Activated naive CD4-positive, alpha-beta T cell (primary cell): ENCODE measurements around the gene SHLD1.
A peak's percentile ranks its signal among the peaks of the same experiment; 100 is the strongest.
"Not testable (repeated sequence)": the region's sequence is repeated elsewhere in the genome, so short reads cannot be mapped to it uniquely, and the experiment has no call there.

Source experiments
- DNase-seq, 4 experiments: peaks; one replicate each; lab custom pipeline; 2025; lab: John Stamatoyannopoulos, UW

Gene SHLD1, protein sequence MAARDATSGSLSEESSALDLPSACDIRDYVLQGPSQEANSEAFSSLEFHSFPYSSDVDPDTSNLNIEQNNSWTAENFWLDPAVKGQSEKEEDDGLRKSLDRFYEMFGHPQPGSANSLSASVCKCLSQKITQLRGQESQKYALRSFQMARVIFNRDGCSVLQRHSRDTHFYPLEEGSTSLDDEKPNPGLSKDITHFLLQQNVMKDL

DNA sequence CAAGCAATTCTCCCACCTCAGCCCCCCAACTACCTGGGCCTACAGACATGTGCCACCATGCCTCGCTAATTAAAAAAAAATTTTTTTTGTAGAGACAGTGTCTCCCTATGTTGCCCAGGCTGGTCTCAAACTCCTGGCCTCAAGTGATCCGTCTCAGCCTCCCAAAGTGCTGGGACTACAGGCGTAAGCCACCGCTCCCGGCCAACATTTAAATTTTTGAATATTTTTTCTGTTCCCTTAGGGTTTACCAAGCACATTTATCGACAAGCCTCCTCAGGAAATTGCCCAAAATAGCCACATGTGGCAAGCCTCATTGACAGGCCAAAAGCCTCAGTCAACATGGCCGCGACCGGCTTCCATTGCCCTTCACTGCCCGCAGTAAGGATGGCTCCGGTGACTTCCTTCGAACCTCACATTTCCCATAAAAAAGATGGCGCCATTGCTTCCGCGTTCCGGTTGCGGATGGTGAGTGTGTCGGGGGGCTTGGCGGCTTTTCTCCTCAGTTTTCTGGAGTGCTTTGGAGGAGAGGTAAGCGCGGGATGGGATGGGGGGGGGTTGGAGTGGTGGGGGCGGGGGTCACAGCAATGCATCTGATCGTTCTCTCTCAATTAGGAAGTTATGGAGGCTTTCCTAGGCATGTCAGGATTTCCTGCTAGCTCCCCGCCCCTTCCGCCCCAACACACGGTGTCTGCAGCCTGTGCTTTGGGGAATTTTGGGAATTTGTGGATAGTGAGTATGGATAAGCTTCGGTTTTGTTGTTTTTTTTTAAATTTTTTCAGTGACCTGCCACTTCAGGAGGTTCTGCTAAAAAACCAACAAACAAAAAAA lies at the start of gene SHLD1:
TSS of gene SHLD1 (plus strand) at position 450 of the 828 bp plus-strand sequence. CDS start 22,465 bp downstream, outside the sequence.
- DNase-seq = peak; percentile 11 to 70 (median 47)

DNA sequence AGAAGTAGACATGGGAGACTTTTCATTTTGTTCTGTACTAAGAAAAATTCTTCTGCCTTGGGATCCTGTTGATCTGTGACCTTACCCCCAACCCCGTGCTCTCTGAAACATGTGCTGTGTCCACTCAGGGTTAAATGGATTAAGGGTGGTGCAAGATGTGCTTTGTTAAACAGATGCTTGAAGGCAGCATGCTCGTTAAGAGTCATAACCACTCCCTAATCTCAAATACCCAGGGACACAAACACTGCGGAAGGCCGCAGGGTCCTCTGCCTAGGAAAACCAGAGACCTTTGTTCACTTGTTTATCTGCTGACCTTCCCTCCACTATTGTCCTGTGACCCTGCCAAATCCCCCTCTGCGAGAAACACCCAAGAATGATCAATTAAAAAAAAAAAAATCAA lies 47.9 kb upstream of the SHLD1 start:
- not testable (repeated sequence) for DNase-seq

DNA sequence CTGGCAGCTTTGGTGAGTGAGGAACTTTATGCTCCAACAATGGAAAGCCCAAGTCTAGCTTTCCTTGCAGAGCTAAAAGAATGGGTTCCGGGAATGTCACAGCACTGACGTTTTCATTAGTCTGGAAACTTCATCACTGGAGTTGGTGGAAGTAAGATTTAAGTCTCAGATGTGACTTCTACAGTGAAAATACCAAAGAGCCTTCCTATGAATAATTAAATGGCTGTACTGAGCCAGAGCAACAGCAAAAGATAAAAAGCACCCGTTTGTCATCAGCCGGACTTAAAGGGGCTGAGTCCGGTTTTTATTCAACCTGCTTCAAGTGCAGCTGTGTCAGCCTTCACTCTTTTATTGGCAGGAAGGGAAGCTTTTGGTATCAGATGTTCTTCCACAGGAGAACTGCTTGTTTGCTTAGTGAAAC lies 46.5 kb upstream of the SHLD1 start:
- no peak for DNase-seq

DNA sequence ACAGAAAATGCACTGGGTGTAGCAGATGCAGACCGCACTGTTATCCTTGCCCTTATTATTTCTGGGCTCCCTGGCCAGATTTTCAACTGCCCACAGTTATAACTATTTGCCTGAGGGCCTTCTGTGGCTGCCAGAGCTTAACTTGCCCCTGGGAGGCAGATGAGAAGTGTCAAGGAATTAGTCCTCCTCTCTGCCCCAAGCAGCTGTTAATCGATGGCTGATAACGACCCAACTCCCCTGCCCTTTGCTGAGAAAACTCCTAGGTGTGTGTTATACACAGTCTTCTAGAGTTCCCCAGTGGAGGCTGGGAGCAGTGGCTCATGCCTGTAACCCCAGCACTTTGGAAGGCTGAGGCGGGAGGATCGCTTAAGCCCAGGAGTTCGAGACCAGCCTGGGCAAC lies 44.4 kb upstream of the SHLD1 start:
- no peak for DNase-seq

DNA sequence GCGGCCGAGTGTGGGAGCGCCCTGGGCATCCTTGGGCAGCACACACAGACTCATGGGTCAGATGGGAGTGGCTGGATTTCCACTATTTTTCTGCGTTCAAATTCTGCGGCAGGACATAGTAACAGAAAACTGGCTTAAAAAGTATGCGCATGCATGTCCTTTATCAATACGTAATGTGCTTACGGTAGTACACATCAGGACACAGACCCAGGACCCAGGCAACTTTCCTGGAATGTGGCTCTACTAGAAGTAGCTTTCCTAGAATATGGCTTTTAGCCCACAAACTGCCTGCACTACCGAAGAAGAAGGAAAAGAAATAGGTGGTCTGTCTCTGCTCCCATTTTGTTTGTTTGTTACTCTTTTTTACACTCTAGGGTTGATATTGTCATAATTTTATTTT lies 43.4 kb upstream of the SHLD1 start:
- DNase-seq = no peak

DNA sequence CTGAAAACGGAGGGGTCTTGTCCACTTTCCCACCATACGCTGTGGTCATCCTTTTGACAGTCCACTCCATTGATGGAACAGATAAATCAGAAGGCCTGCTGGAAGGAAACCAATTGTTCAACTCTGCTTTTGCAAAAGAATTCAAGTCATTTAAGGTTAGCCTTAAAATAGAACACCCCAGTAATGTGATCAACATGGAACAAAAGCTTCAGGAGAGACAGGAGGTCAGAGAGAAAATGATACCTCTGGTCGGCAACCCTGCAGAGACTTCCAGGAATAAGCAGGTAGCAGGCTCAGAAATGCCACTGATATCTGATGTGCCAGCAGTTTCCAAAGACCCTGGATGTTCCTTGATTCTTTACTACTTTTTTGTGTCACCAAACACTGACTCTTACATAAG lies 39.6 kb upstream of the SHLD1 start:
- no peak for DNase-seq

DNA sequence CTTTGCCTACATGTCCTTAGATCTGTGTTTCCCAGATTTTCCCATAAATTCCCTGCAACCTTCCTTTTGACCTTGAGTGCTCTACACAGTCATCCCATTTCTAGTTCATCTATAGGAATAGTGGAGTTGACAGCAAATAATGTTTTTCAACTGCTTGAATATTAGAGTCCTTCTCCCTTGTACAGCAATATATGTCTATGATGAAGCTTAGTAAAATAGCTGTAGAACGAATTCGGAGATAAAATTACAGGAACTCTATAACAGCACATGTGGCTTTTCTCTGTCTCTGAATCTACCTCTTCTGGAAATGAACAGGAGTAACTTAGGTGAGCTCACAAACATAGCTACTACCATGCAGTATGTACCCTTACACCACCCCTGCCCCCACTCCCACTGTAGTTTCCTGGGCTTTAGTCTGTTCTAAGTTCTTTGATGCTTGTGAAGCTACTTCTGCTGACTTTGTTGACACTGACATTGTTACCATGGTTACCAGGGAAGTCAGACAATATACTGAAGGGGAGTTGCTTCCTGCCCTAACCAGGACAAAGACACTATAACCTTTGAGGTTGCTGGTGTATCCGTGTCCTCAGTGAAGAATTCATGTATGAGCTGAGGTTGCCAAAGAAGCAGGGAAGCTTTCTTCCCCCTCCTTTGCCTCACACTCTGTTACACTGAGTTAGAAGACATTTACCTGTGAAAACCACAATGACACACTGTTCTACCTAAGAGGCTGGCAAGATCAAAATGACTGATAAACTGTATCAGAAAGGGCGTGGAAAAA lies 35.8 kb upstream of the SHLD1 start:
- DNase-seq = peak in 2 of 4 experiments; percentile 39 to 70

DNA sequence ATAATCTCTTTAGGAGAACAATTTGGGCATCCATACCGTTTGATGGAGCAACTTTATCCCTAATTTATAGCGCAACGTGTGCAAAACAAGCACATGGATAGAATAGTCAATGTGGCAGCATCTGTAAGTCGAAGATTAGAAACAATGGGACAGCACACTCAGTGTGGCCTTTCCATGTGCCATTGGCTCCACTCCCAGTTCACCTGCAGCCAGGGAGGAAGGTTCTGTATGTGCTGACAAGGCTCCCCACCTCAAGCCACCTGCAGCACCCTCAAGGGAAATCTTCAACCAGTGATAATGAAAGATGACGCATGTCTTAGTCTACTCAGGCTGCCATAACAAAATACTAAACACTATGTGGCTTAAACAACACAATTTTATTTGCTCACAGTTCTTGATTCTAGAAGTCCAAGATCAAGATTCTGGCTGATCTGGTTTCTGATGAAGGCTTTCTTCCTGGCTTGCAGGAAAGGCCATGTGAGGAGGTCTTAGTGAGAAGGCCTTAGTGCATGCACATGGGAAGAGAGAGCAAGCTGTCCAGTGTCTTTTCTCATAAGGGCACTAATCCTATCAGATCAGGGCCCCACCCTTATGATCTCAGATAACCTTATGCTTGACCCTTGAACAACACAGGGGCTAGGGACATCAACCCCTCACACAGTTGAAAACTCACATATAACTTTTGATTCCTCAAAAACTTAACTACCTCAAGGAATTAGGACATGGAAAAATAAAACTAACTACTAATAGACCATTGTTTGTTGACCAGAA lies 34.9 kb upstream of the SHLD1 start:
- DNase-seq = no peak

DNA sequence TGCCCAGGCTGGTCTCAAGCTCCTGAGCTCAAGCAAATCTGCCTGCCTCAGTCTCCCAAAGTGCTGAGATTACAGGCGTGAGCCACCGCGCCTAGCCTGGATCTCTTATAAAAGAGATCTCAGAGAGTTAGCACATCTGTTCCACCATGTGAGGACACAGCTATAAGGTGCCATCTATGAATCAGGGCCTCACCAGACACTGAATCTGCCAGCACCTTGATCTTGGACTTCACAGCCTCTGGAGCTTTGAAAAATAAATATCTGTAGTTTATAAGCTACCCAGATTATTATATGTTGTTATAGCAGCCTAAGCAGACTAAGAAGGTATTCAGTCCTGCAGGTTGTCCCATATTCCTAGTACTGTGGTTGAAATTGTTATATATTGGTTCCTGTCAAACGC lies 33.2 kb upstream of the SHLD1 start:
- no peak for DNase-seq

DNA sequence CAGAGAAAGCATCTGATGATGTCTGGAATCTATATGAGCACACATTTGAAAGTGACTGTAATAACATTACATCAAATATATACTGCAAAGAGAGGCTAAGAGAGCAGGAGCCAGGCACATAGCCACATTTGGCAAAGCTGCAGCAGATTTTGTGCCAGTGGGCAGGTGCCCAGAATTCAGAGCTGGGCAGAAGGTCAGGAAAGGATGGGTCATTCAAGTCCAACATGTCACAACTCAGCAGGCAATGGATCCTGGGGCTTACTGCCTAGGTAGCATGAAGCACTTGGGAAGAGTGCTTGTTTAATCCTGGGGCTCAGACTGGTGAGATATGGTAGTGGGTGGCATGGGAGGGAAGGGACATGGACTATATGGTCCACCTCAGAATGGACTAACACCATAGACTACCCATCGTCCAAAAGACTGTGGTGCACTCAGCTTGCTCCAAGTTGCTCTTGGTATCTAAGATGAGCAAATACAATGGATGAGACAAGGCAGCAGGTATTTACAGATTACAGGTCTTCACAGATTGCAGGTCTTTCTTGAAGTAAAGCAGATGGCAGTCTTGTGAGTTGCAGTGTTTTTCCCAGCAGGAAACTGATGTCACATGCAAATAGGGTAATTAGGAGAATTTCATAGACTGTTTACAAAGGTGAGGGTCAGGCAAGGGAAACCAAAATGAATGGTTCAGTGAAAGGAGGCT lies 31.2 kb upstream of the SHLD1 start:
- no peak for DNase-seq

DNA sequence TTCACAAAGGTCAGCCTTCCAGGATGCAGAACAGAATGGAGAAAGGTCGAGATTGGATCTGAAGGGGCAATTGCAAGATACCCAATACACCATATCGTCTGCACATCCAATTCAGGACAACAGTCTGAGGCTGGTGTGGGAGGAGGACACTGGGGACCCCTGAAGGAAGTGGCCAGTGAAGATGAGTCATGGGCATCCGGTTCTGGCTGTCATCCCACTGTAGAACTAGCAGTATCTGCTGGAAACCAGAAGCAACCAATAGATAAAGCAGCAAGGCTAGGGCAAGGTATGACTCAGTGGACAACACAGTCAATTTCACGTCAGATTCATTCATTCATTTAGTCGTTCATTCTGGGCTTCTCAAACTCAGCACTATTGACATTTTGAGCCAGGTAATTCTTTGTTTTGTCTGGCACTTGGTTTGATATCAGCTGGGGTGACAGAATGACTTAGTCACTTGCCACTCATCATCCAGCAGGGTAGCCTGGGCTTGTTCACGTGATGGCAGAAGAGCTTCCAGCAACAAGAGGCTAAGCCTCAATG lies 30.3 kb upstream of the SHLD1 start:
- no peak for DNase-seq

DNA sequence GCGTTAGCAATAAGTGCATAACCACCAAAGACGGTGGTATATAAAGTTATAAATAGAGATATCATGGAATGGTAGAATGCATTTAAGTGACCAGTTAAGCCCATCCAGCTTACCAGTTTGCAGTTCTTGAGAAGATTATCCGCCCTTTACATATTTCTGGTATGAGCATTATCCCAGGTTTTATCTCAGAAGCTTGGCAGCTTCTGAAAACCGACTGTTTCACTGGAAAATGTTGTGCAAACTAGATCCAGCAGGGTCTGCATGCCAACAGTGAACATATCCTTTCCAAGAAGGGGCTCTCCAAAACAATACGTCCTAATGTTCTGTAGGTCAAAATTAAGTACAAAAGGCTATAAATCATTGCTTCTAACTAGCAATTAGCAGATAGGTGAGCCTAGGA lies 29.5 kb upstream of the SHLD1 start:
- no peak for DNase-seq

DNA sequence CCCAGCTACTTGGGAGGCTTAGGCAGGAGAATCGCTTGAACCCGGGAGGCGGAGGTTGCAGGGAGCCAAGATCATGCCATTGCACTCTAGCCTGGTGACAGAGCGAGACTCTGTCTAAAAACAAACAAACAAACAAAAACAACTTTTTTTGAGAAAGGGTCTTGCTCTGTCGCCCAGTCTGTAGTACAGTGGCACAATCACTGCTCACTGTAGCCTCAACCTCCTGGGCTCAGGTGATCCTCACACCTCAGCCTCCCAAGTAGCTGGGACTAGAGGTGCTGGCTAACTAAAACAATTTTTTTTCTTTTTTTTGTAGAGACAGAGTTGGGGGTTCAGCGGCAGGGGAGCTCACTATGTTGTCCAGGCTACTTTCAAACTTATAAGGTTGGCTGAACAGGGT lies 28.8 kb upstream of the SHLD1 start:
- not testable (repeated sequence) for DNase-seq

DNA sequence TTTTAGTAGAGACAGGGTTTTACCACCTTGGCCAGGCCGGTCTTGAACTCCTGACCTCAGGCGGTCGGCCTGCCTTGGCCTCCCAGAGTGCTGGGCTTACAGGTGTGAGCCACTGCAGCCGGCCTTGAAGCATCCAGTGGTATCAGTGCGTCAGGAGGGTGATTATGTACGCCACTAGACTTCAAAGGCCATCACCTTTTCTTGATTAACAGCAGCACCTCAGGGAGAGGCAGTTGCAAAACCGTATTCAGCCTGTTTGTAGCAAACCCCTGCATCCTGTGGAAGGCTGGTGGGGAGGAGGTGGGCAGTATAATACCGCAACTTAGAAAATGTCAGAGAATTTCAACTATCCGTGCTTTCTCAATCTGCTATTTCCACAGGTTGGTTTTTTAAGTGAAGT lies 27.3 kb upstream of the SHLD1 start:
- no peak for DNase-seq

DNA sequence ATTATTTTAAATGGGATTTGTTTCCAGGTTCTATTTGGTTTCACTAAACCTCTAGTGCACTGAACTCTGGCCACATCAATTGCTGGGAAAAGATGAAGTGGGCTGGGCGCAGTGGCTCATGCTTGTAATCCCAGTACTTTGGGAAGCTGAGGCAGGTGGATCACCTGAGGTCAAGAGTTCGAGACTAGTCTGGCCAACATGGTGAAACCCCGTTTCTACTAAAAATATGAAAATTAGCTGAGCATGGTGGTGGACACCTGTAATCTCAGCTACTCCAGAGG lies 25.1 kb upstream of the SHLD1 start:
- not testable (repeated sequence) for DNase-seq

DNA sequence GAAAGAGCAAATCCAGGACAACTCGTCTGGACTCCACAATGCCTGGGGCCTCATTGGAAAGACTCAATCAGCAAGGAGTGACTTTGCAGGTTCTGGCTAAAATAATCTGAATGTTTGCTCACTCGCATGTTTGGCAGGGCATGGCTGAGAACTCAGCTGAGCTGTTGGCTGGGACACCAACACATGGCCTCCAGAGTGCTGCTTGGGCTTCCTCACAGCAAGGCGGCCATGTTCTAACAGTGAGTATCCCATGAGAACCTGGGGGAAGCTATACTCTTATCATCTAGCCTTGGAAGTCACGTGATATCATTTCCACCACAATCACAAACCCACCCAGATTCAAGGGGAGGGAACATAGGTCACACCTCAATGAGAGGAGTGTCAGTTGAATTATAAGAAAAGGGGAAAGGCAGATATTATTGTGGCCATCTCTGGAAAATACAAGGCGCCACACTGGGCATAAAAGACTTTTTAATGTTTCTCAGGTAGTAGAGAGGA lies 23.1 kb upstream of the SHLD1 start:
- DNase-seq = no peak

DNA sequence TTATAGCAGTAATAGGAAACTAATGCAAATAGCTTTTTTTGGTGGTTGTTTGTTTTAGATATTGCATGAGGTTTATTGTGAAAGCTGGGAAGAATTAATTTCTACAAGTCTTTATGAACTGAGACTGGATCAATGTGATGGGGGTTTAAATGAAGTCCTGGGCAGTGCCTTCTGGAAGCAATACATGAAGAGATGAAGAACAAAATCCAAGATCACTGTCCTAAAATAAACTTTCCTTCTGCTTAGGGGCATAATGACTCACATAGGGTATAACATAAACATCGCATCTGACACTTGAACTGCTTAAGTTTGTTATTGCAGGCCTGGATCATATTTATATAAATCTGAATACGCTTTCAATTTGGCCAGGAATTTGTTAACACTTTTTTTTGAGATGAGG lies 20.9 kb upstream of the SHLD1 start:
- DNase-seq = no peak

DNA sequence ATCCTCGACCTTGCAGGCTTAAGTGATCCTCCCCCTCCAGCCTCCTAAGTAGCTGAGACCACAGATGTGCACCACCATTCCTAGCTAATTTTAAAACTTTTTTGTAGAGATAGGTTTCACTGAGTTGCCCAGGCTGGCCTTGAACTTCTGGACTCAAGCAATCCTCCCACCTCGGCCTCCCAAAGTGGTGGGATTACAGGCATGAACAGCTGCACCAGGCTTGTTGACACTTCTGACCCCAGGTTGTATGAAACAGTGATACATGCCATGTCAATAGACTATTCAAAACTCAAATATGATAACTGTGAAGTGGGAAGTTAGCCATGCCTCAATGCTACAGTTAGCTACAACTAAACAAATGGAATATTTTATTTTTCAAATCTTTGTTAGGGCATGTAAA lies 20.1 kb upstream of the SHLD1 start:
- no peak for DNase-seq

DNA sequence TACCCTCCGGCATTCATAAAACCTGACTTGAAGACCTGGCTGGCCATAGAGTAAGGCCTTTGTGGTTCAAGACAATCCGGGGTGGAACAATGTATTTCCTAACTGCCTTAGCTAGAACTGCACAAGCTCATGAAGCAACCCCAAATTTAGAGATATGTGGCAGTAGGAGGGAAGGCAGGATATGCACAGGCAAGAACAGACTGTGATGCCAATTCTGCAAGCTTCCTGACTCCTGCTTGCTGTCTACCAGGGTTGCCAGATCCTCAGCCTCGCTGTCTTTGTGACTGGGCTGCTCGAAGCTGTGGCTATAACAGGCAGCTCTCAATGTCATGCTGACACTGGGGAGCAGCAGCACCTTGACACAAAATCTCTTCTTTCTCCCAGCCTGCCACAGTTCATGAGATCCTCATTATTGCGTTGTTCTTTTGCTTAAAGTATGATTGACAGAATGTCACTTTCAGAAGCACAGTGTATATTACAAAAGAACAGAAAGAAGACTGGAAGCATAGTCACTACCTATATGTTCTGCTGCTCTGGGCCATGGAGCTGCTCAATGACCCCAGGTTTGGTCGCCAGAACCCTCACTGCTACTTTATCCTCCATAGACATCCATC lies 18.3 kb upstream of the SHLD1 start:
- DNase-seq = no peak

DNA sequence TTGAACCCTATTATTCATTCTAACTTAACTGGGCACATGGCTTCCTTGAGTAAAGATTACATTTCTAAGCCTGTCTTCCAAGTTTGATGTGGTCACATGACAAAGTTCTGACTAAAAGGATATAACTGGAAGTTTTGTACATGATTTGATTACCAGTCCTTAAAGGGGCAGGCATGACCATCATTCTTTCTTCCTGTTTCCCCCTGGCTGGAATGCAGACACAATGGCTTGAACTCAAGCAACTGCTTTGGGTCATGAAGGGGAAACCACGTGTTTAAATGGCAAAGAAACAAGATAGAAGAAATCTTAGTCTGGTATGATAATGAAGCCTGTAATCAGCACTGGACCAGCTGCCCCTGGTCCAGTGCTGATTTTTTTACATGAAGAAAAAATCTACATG lies 15.6 kb upstream of the SHLD1 start:
- DNase-seq = no peak
